NCI-H510A (cell line): ENCODE results near the gene PKLR.
A peak's percentile ranks its signal among the peaks of the same experiment; 100 is the strongest.
"Not testable (repeated sequence)": the region's sequence is repeated elsewhere in the genome, so short reads cannot be mapped to it uniquely, and the experiment has no call there.

Experiments used
- DNase-seq: peaks from one replicate; lab custom pipeline; 2025; lab: John Stamatoyannopoulos, UW

Gene PKLR

GRCh38 chr1:155318082-155318481 lies 16.8 kb upstream of the PKLR start:
- DNase-seq: no peak

- no peak for DNase-seq
Measured at GRCh38 chr1:155316922-155317321, 15.7 kb upstream of the PKLR start.

GRCh38 chr1:155313261-155313660 lies 12.0 kb upstream of the PKLR start:
- no peak for DNase-seq

- DNase-seq: no peak
Measured at GRCh38 chr1:155309423-155310021, 8.3 kb upstream of the PKLR start.

- DNase-seq: peak; percentile 96
Measured at GRCh38 chr1:155308493-155309422, 7.5 kb upstream of the PKLR start, which contains the start of gene FDPS. TSS of gene FDPS (plus strand) at chr1:155308866. CDS start at chr1:155309790, 924 bp downstream.

- no peak for DNase-seq
Measured at GRCh38 chr1:155307247-155307740, 6.1 kb upstream of the PKLR start.

- DNase-seq: no peak
Measured at GRCh38 chr1:155305881-155306391, 4.7 kb upstream of the PKLR start.

- DNase-seq: no peak
Measured at GRCh38 chr1:155304558-155305063, 3.4 kb upstream of the PKLR start.

GRCh38 chr1:155300553-155301329 lies 497 bp downstream of the PKLR start:
- DNase-seq: no peak

- no peak for DNase-seq
Measured at GRCh38 chr1:155300024-155300423, 1.2 kb downstream of the PKLR start.

- DNase-seq: no peak
Measured at GRCh38 chr1:155297384-155297783, 3.9 kb downstream of the PKLR start.

- no peak for DNase-seq
Measured at GRCh38 chr1:155296661-155297060, 4.6 kb downstream of the PKLR start.

- no peak for DNase-seq
Measured at GRCh38 chr1:155295942-155296267, 5.3 kb downstream of the PKLR start.

- no peak for DNase-seq
Measured at GRCh38 chr1:155295183-155295941, 5.9 kb downstream of the PKLR start.

- no peak for DNase-seq
Measured at GRCh38 chr1:155294520-155295182, 6.6 kb downstream of the PKLR start.

- no peak for DNase-seq
Measured at GRCh38 chr1:155293086-155293749, 8.0 kb downstream of the PKLR start.

- DNase-seq: not testable (repeated sequence)
Measured at GRCh38 chr1:155291006-155291405, 10.2 kb downstream of the PKLR start.

GRCh38 chr1:155287987-155288543 lies 13.2 kb downstream of the PKLR start:
- DNase-seq: no peak

- no peak for DNase-seq
Measured at GRCh38 chr1:155286544-155286943, 14.7 kb downstream of the PKLR start.

- no peak for DNase-seq
Measured at GRCh38 chr1:155285631-155286044, 15.6 kb downstream of the PKLR start.
